Cardiac fibroblast (primary cell): ENCODE results near the gene NT5M.

Source experiments
- DNase-seq, 2 donors: peaks; one replicate each; pipeline versions ENCODE4 v3.0.0 to v3.0.0-alpha.2; 2010; ENCODE audit warnings: low read depth in 2 of 2
- H3K4me3 ChIP-seq, 2 donors: replicated peaks in 1 of 2; 1 replicate in 1 of 2; 2 replicates in 1 of 2; pipeline ENCODE4 v1.5.1; 2011; ENCODE audit warnings: low read depth in 2 of 2, low read length in 2 of 2, mild to moderate bottlenecking in 2 of 2, moderate library complexity in 1 of 2
- CTCF ChIP-seq: IDR thresholded peaks from one replicate; pipeline ENCODE4 v1.5.1; 2011; ENCODE audit warnings: low read depth, mild to moderate bottlenecking, low read length, inconsistent platforms

Gene NT5M

GRCh38 chr17:17361543-17361866, 58.3 kb downstream of the NT5M start:
- H3K4me3 ChIP-seq = no peak overlapping the region
- no peak for DNase-seq
- no peak for TF ChIP-seq CTCF

GRCh38 chr17:17361867-17362539, 58.8 kb downstream of the NT5M start:
- TF ChIP-seq CTCF = no peak
- DNase-seq = peak; percentile 33 to 42
- H3K4me3 ChIP-seq = no peak overlapping the region

GRCh38 chr17:17362540-17362930, 59.4 kb downstream of the NT5M start:
- TF ChIP-seq CTCF = no peak
- H3K4me3 ChIP-seq = no peak overlapping the region
- no peak for DNase-seq

- DNase-seq = no peak
- H3K4me3 ChIP-seq = no peak overlapping the region
- no peak for TF ChIP-seq CTCF
Observed at GRCh38 chr17:17363638-17364337, 60.6 kb downstream of the NT5M start.

GRCh38 chr17:17364338-17364667, 61.1 kb downstream of the NT5M start:
- no peak overlapping the region for H3K4me3 ChIP-seq
- no peak for TF ChIP-seq CTCF
- no peak for DNase-seq

GRCh38 chr17:17365476-17366110, 62.4 kb downstream of the NT5M start:
- no peak for DNase-seq
- no peak overlapping the region for H3K4me3 ChIP-seq
- TF ChIP-seq CTCF = no peak
